Uterus (tissue), 4 donors: ENCODE results near the gene RTN4RL2. TPM values are rescaled to one million over a fixed set of nuclear protein-coding genes. Genes with fewer than 3 reads are reported as not detected.
A peak's percentile ranks its signal among the peaks of the same experiment; 100 is the strongest.

Source experiments
- DNase-seq, 2 donors: peaks; one replicate each; pipeline ENCODE4 v3.0.0-alpha.2; 2019 to 2020
- H3K27ac ChIP-seq, 2 donors: fragments of 200-600 bp; sonication (generic); 1 replicate in 1 of 2; 2 replicates in 1 of 2; pipeline ENCODE4 v1.5.1; 2016 to 2018
- H3K27me3 ChIP-seq, 2 donors: fragments of 200-600 bp; sonication (generic); one replicate each; pipeline ENCODE4 v1.5.1; 2018 to 2019; ENCODE audit warnings: control low read depth in 1 of 2
- H3K36me3 ChIP-seq, 2 donors: fragments of 200-600 bp; sonication (generic); one replicate each; pipeline ENCODE4 v1.5.1; 2019; ENCODE audit warnings: control low read depth in 1 of 2
- H3K4me1 ChIP-seq, 2 donors: fragments of 200-600 bp; sonication (generic); one replicate each; pipeline ENCODE4 v1.5.1; 2018 to 2019; ENCODE audit warnings: control low read depth in 1 of 2
- H3K4me3 ChIP-seq, 2 donors: fragments of 200-600 bp; sonication (generic); 1 replicate in 1 of 2; 2 replicates in 1 of 2; pipeline ENCODE4 v1.5.1; 2018 to 2019; ENCODE audit warnings: mild to moderate bottlenecking in 1 of 2
- H3K9me3 ChIP-seq, 2 donors: fragments of 200-600 bp; sonication (generic); one replicate each; pipeline ENCODE4 v1.5.1; 2019; ENCODE audit warnings: control low read depth in 1 of 2
- CTCF ChIP-seq, 4 experiments: fragments of 200-600 bp in 2 of 4; fragments of 450-650 bp in 2 of 4; sonication (generic) in 2 of 4; IDR thresholded peaks; one replicate each; pipeline ENCODE4 v1.5.1; 2016 to 2019; ENCODE audit warnings: antibody characterized with exemption in 4 of 4, mild to moderate bottlenecking in 2 of 4, moderate library complexity in 1 of 4
- POLR2A ChIP-seq, 2 donors: fragments of 450-650 bp; IDR thresholded peaks; one replicate each; pipeline ENCODE4 v1.6.1; 2016; ENCODE audit warnings: antibody characterized with exemption in 2 of 2, mild to moderate bottlenecking in 1 of 2, moderate library complexity in 1 of 2
- intact Hi-C: fragments of 100-400 bp; cut with DNase I; formaldehyde crosslinking; loops from one replicate; pipeline ENCODE4 v1.15.1; 2023; ENCODE audit warnings: low total_unique reads
- total RNA-seq, 4 donors: library from RNA; depleted of rRNA in 3 of 4; stranded (reverse); fragments of >200 nt in 3 of 4; gene quantifications; one replicate each; pipeline versions ENCODE4 v1.1.0 to v1.2.4, GENCODE V29; 2014 to 2023
- donor health status: DM: yes; HTN: yes; CAD: no.

Gene RTN4RL2
- 1 to 10 TPM in 1 of 4 donors, not detected in 3; 1.7 TPM for total RNA-seq

- H3K9me3 ChIP-seq: no peaks in the 10 kb centered on the region
- H3K27ac ChIP-seq: no peak within 1 kb of the TSS
- peak in 1 of 2 donors; percentile 35 for DNase-seq
- TF ChIP-seq CTCF (IDR thresholded peaks at IDR 0.05): no peak
- no peak for TF ChIP-seq POLR2A (IDR thresholded peaks at IDR 0.05)
- intact Hi-C loops: no loop called here
- H3K36me3 ChIP-seq: no peaks in the 10 kb centered on the region
- peaks cover 7 to 19% of the 10 kb centered on the region in 2 donors for H3K27me3 ChIP-seq
- peak within 1 kb of the TSS in 1 of 2 donors; percentile 31 for H3K4me3 ChIP-seq
- H3K4me1 ChIP-seq: peaks cover 0 to 26% of the 10 kb centered on the region in 2 donors
Measured at GRCh38 chr11:57460022-57460757, at the start of gene RTN4RL2. Gene RTN4RL2 (plus strand): TSS chr11:57460528. CDS start chr11:57460866, 338 bp downstream.

- intact Hi-C loops: no loop called here
- no peak for DNase-seq
- H3K27ac ChIP-seq: no peak overlapping the region
- no peaks in the 10 kb centered on the region for H3K27me3 ChIP-seq
- TF ChIP-seq CTCF (IDR thresholded peaks at IDR 0.05) (no peak), POLR2A (IDR thresholded peaks at IDR 0.05) (no peak)
- no peak overlapping the region for H3K4me3 ChIP-seq
- H3K9me3 ChIP-seq: no peaks in the 10 kb centered on the region
- no peaks in the 10 kb centered on the region for H3K36me3 ChIP-seq
- H3K4me1 ChIP-seq: no peaks in the 10 kb centered on the region
Measured at GRCh38 chr11:57413681-57414080, 46.6 kb upstream of the RTN4RL2 start.

GRCh38 chr11:57414612-57415212 lies 45.6 kb upstream of the RTN4RL2 start:
- Histone ChIP-seq H3K4me1 (no peaks in the 10 kb centered on the region), H3K27ac (no peak overlapping the region), H3K4me3 (no peak overlapping the region), H3K27me3 (no peaks in the 10 kb centered on the region), H3K9me3 (no peaks in the 10 kb centered on the region), H3K36me3 (no peaks in the 10 kb centered on the region)
- TF ChIP-seq CTCF (IDR thresholded peaks at IDR 0.05) (no peak), POLR2A (IDR thresholded peaks at IDR 0.05) (no peak)
- intact Hi-C loops: no loop called here
- DNase-seq: no peak

GRCh38 chr11:57416436-57416835 lies 43.9 kb upstream of the RTN4RL2 start:
- intact Hi-C loops: no loop called here
- TF ChIP-seq POLR2A (IDR thresholded peaks at IDR 0.05): no peak
- no peak for TF ChIP-seq CTCF (IDR thresholded peaks at IDR 0.05)
- DNase-seq: no peak
- no peaks in the 10 kb centered on the region for H3K27me3 ChIP-seq
- H3K27ac ChIP-seq: no peak overlapping the region
- no peak overlapping the region for H3K4me3 ChIP-seq
- H3K4me1 ChIP-seq: no peaks in the 10 kb centered on the region
- no peaks in the 10 kb centered on the region for H3K9me3 ChIP-seq
- H3K36me3 ChIP-seq: no peaks in the 10 kb centered on the region

- no peaks in the 10 kb centered on the region for H3K4me1 ChIP-seq
- DNase-seq: peak in 1 of 2 donors; percentile 41
- H3K9me3 ChIP-seq: no peaks in the 10 kb centered on the region
- H3K27ac ChIP-seq: no peak overlapping the region
- no peaks in the 10 kb centered on the region for H3K36me3 ChIP-seq
- intact Hi-C loops: no loop called here
- H3K27me3 ChIP-seq: no peaks in the 10 kb centered on the region
- no peak overlapping the region for H3K4me3 ChIP-seq
- no peak for TF ChIP-seq POLR2A (IDR thresholded peaks at IDR 0.05)
- no peak for TF ChIP-seq CTCF (IDR thresholded peaks at IDR 0.05)
Measured at GRCh38 chr11:57417056-57417455, 43.3 kb upstream of the RTN4RL2 start.
